HS-27A (cell line): ENCODE measurements around the gene RPS27A.
"Not testable (repeated sequence)": the region's sequence is repeated elsewhere in the genome, so short reads cannot be mapped to it uniquely, and the experiment has no call there.

Experiments
- DNase-seq: peaks from one replicate; pipeline ENCODE4 v3.0.0-alpha.2; 2012; ENCODE audit warnings: low read depth, missing footprints

The RPS27A gene

DNA sequence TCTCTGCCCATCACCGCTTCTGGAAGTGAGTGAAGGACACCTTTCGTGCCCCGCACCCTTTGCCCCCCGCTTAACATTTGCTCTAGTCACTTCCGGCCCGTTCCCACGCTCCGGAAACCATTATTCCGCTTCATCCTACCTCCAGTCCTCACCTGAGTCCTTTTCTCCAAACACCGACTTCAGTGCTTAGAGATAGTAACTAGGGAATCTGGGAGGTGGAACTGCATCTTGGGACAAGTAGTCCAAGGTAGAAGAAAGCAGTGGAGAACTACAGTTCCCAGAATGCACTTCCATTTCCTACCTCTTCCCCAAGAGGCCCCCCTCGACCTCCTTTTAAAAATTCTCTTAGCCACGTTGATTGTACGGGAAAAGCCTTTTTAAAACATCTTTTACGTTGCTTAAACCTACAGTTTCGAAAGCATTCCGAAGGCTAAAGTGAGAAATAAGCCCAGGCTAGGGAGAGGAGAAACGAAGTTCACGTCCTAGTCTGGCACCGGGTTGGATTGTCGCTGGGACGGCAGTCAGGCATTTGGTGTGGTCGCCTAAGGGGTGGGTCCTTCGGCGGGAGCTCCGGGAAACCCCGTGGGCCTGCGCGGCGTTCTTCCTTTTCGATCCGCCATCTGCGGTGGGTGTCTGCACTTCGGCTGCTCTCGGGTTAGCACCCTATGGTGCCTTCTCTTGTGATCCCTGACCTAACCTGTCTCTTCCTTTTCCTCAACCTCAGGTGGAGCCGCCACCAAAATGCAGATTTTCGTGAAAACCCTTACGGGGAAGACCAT is at the start of gene RPS27A, which contains the start of gene CLHC1:
Gene RPS27A, plus strand, starts transcription at position 605 of the 779 bp plus-strand sequence. Its CDS starts 137 bp downstream, at position 742.
Gene CLHC1, minus strand, starts transcription at position 210 of the 779 bp plus-strand sequence. CDS start 9,882 bp downstream, outside the sequence.
- DNase-seq, result peak; percentile 83

- DNase-seq, result not testable (repeated sequence)
These were observed 45.7 kb upstream of the RPS27A start for GRCh38 chr2:55186837-55187236.

- DNase-seq, result not testable (repeated sequence)
These were observed 40.6 kb upstream of the RPS27A start for GRCh38 chr2:55191888-55192287.

GRCh38 chr2:55196526-55196925 is 36.0 kb upstream of the RPS27A start:
- no peak for DNase-seq

- no peak for DNase-seq
These were observed 32.1 kb upstream of the RPS27A start for GRCh38 chr2:55200416-55200815.

DNA sequence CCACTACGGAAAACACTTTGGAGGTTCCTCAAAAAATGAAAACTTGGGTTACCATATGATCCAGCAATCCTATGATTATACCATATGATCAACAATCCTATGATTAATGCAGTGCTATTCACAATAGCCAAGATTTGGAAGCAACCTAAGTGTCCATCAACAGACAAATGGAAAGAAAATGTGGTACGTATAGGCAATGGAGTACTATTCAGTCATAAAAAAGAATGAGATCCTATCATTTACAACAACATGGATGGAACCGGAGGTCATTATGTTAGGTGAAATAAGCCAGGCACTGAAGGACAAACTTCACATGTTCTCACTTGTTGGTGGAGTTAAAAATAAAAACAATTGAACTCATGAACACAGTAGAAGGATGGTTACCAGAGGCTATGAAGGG is 28.0 kb upstream of the RPS27A start:
- DNase-seq, result no peak

DNA sequence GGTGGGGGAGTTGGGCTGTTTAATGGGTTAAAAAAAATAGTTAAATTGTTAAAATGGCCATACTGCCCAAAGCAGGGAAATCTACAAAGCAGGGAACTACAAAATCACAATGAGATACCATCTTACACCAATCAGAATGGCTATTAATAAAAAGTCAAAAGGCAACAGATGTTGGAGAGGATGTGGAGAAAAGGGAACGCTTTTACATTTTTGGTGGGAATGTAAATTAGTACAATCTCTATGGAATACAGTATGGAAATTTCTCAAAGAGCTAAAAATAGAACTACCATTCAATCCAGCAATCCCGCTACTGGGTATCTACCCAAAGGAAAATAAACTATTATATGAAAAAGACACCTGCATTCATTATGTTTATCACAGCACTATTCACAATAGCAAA is 27.5 kb upstream of the RPS27A start:
- DNase-seq, result no peak

GRCh38 chr2:55213822-55214221 is 18.7 kb upstream of the RPS27A start:
- no peak for DNase-seq

DNA sequence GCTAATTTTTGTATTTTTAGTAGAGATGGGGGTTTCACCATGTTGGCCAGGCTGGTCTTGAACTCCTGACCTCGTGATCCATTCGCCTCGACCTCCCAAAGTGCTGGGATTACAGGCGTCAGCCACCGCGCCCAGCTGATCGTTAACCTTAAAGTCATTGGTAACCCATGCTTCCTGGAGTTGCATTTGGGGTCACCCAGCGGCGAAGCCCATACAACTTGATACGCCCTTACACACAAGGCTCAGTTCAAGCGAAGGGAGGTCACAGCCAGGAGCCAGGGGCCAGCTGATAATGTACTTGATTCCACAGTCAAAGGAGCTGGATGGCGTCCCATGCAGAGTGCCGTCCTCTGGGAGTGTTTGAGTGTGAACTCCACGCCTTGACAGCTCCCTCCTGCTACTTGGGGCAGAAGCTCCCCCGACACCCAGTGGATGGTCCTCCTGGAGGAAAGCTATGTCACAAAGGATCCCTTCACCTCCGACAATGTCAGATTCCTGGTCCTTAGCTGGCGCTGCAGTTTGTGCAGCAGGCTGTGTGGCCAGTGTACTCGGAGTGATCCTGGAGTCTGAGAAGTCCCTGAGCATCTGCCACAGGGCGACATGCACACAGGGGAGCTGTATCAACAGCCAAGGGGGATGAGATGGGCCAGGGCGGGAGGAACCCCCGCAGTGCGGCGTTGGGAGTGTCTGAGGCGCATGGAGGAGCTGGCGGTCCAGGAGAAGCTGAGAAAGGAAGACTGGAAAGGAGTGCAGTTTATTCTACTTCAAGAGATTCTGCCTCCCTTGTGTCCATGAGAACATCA is 8.3 kb upstream of the RPS27A start:
- no peak for DNase-seq

GRCh38 chr2:55224761-55225261 is 7.7 kb upstream of the RPS27A start:
- no peak for DNase-seq

- no peak for DNase-seq
These were observed 6.9 kb upstream of the RPS27A start for GRCh38 chr2:55225481-55226020.

DNA sequence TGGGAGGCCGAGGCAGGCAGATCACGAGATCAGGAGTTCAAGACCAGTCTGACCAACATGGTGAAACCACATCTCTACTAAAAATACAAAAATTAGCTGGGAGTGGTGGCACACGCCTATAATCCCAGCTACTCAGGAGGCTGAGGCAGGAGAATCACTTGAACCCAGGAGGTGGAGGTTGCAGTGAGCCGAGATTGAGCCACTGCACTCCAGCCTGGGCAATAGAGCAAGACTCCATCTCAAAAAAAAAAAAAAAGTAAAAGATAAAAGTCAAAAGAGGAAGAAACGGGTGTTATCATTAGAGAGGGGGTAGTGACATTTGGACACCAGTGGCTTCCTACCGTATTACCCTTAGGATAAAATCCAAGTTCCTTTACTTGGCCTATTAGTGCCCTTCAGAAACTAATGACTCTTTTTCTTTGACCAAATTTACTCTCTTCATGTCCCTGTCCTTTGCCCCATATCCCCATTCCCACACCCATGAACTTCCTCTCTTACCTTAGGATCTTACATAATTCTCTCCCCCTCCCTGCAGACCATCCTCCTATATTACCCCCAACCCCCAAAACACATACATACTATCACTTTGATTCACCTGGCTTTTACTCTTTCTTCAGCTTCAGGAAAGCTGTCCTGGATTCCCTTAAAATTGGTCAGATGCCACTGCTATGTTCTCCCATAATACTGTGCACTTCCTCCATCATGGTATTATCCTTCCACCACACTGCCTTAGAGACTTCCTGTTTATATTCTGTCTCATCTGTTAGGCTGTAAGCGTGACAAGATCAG is 4.9 kb upstream of the RPS27A start:
- not testable (repeated sequence) for DNase-seq

DNA sequence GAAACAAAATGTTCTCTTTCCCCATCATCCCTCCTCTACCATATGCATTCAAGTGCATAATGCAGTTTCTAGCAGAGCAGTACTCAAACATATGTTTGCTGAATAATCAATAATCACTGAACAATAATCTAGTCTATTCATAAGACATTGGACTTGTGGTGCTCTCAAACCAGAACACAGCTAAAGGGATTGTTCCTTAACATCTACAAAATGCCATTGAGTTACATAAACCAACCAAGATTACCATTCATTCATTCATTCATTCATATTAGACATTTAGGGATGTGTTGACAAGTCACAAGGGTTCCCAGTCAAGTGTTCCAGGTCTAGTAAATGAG is 4.3 kb upstream of the RPS27A start:
- DNase-seq, result no peak

DNA sequence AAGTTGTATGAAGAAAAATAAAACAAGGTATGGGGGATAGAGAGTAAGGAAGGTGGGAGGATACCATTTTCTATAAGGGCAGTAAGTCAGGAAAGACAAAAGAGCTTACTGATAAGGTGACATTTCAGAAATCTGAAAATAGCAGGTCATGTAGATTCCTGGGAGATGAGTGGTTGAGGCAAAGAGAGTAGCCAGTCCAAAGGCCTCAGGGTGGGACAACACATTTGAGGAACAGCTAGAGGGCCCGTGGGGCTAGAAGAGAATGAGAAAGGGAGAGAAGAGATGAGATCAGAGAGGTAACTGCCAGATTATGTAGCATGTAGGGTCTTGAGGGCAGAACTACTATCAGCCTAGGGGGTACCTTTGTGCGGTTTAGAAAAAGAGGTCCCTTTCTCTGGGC is 3.3 kb upstream of the RPS27A start:
- no peak for DNase-seq

DNA sequence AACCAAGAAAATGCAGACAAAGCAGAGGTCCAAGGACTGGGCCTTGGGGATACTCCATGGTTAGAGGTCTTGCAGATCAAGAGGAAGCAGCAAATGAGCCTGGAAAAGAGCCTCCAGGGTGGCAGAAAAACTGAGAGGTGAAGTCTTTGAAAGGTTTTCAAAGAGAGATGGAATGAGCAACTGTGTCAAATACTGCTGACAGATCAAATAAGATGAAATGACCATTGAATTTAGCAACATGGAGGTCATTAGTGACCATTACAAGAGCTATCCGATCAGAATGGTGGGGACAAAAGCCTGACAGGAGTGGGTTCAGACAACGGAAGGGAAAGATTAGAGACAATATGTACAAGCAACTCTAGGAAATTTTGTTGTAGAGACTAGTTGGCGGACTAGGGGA is 1.9 kb upstream of the RPS27A start:
- DNase-seq, result no peak

GRCh38 chr2:55231546-55232083 is 873 bp upstream of the RPS27A start:
- peak; percentile 9 for DNase-seq

- peak; percentile 23 for DNase-seq
These were observed 572 bp downstream of the RPS27A start for GRCh38 chr2:55232863-55233657.

DNA sequence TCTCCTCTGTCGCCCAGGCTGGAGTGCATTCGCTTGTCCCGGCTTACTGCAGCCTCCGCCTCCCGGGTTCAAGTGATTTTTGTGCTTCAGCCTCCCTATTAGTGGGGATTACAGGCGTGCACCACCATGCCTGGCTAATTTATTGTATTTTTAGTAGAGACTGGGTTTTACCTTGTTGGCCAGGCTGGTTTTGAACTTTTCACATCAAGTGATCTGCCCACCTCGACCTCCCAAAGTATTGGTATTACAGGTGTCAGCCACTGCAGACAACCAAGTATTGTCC is 1.1 kb downstream of the RPS27A start:
- no peak for DNase-seq

- no peak for DNase-seq
These were observed 3.4 kb downstream of the RPS27A start for GRCh38 chr2:55235724-55236538.

GRCh38 chr2:55236992-55237543 is 4.6 kb downstream of the RPS27A start:
- no peak for DNase-seq
